Measurements from ENCODE around the gene TRIM7. TPM values are rescaled to one million over a fixed set of nuclear protein-coding genes. Genes with fewer than 3 reads are reported as not detected.

TRIM7 gene
- total and polyA plus RNA-seq, 12 donors = 0.55 to 6.3 (median 3.8) TPM

GRCh38 chr5:181159286-181160151, 45.5 kb downstream of the TRIM7 start:
- peak; percentile 81 to 94 (median 85) for DNase-seq
- 43 to 53% (median 49%) methylated on average over 17 to 20 of the region's 20 CpGs for WGBS, 4 donors
- Histone ChIP-seq H3K9me3 (replicated peaks in 1 of 3) (no peaks in the 10 kb centered on the region), H3K4me1 (replicated peaks in 1 of 2) (no peaks in the 10 kb centered on the region), H3K27me3 (peaks cover 3% of the 10 kb centered on the region), H3K4me3 (no peak overlapping the region), H3K36me3 (replicated peaks in 1 of 2) (no peaks in the 10 kb centered on the region), H3K27ac (no peak overlapping the region)
- no peak for TF ChIP-seq POLR2A (IDR thresholded peaks at IDR 0.05)
- TF ChIP-seq CTCF (IDR thresholded peaks at IDR 0.05) = peak; percentile 83 to 90 (median 86)
- intact Hi-C loops (cut with DNase I) = loop anchor here in 1 of 2 donors (10.0 kb wide), 2 partner anchors 285 to 375 kb away; no protein-coding TSS in a partner anchor

- Histone ChIP-seq H3K27ac (no peak overlapping the region), H3K36me3 (replicated peaks in 1 of 2) (no peaks in the 10 kb centered on the region), H3K4me3 (no peak overlapping the region), H3K27me3 (no peaks in the 10 kb centered on the region), H3K9me3 (replicated peaks in 1 of 3) (no peaks in the 10 kb centered on the region), H3K4me1 (replicated peaks in 1 of 2) (no peaks in the 10 kb centered on the region)
- no peak for DNase-seq
- intact Hi-C loops (cut with DNase I) = loop anchor here in 1 of 2 donors (10.0 kb wide), 2 partner anchors 284 to 374 kb away; no protein-coding TSS in a partner anchor
- TF ChIP-seq CTCF (IDR thresholded peaks at IDR 0.05) = no peak
- 79 to 98% (median 92%) methylated on average over 3 of the region's 3 CpGs for WGBS, 4 donors
Measured at GRCh38 chr5:181158869-181159268, 46.1 kb downstream of the TRIM7 start.

- no peak for TF ChIP-seq CTCF (IDR thresholded peaks at IDR 0.05)
- TF ChIP-seq POLR2A (IDR thresholded peaks at IDR 0.05) = no peak
- no peaks in the 10 kb centered on the region for H3K36me3 ChIP-seq (replicated peaks in 1 of 2)
- no peak overlapping the region for H3K27ac ChIP-seq
- no peak for DNase-seq
- H3K9me3 ChIP-seq (replicated peaks in 1 of 3) = no peaks in the 10 kb centered on the region
- no peaks in the 10 kb centered on the region for H3K4me1 ChIP-seq (replicated peaks in 1 of 2)
- no peaks in the 10 kb centered on the region for H3K27me3 ChIP-seq
- WGBS, 4 donors = 34 to 69% (median 49%) methylated on average over 3 of the region's 3 CpGs
- intact Hi-C loops (cut with DNase I) = loop anchor here in 1 of 2 donors (10.0 kb wide), 2 partner anchors 282 to 372 kb away; no protein-coding TSS in a partner anchor
- H3K4me3 ChIP-seq = no peak overlapping the region
Measured at GRCh38 chr5:181156758-181157157, 48.2 kb downstream of the TRIM7 start.

- Histone ChIP-seq H3K4me1 (replicated peaks in 1 of 2) (no peaks in the 10 kb centered on the region), H3K36me3 (replicated peaks in 1 of 2) (no peaks in the 10 kb centered on the region), H3K27ac (no peak overlapping the region), H3K27me3 (peaks cover 3% of the 10 kb centered on the region), H3K9me3 (replicated peaks in 1 of 3) (no peaks in the 10 kb centered on the region), H3K4me3 (no peak overlapping the region)
- DNase-seq = no peak
- no peak for TF ChIP-seq POLR2A (IDR thresholded peaks at IDR 0.05)
- TF ChIP-seq CTCF (IDR thresholded peaks at IDR 0.05) = no peak
- WGBS, 4 donors = 66 to 73% (median 70%) methylated on average over 5 of the region's 5 CpGs
- intact Hi-C loops (cut with DNase I) = loop anchor here in 1 of 2 donors (10.0 kb wide), 2 partner anchors 279 to 369 kb away; no protein-coding TSS in a partner anchor
Measured at GRCh38 chr5:181153814-181154213, 51.2 kb downstream of the TRIM7 start.

All from adrenal gland (tissue), 12 donors.